ENCODE measurements around the gene ZNF160. TPM values are rescaled to one million over a fixed set of nuclear protein-coding genes. Genes with fewer than 3 reads are reported as not detected.
"Not testable (repeated sequence)": the region's sequence is repeated elsewhere in the genome, so short reads cannot be mapped to it uniquely, and the experiment has no call there.

The ZNF160 gene
- total and polyA plus RNA-seq, 3 experiments from 2014 or later = 20.9 to 23.8 (median 22.3) TPM

DNA sequence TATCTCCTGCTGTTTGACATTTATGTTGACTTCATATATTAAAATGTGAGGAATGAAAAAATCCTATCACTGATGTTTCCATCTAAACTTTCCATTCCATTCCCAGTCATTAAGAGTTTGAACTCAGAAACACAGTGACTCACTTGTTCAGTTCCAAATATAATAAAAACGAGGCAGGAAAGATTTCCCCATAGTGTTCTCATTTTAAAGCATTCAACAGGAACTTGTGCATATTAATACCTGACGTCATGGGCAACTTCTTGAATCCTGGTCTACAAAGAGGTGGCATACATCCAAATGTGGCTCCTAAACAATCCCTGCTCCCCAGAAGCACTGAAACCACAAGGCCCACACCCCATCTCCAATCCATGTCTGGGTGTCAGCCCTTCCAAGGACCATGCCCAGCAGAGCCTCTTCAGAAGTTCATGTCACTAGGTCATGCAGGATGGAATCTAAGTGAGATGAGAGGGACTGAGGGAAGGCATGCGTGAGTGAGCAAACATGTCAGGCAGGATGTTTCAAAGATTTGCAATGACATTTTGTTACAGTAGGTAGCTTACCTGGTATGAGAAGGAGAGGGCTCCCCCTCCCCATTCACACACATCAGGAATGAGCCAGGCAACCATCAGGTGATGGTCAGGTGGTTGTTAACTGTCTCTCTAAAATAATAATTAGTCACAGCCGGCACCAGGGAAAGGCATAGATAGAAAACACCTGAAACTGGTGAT is 68.1 kb downstream of the ZNF160 start:
- no peaks in the 10 kb centered on the region for H3K36me3 ChIP-seq (ENCODE audit: insufficient read depth, low read length)
- H3K27me3 ChIP-seq (ENCODE audit: insufficient read depth, low read length, poor library complexity, severe bottlenecking) = no peaks in the 10 kb centered on the region
- Mint-ChIP-seq H3K9me3 (peaks cover 4 to 66% (median 50%) of the 10 kb centered on the region in 5 donors), H3K27me3 (peaks cover 20 to 28% of the 10 kb centered on the region in 2 donors), H3K27ac (no peak overlapping the region), H3K36me3 (peaks cover 2 to 26% (median 3%) of the 10 kb centered on the region in 3 donors), H3K4me3 (no peak overlapping the region), H3K4me1 (no peaks in the 10 kb centered on the region)
- POLR2A ChIA-PET = no interaction called here
- DNase-seq = no peak
- H3K9me3 ChIP-seq (ENCODE audit: low read length) = no peaks in the 10 kb centered on the region
- no peak overlapping the region for H3K27ac ChIP-seq (ENCODE audit: low read depth, low read length)
- no peak overlapping the region for H3K4me3 ChIP-seq (ENCODE audit: low read length)
- CTCF ChIA-PET = no interaction called here
- H3K4me1 ChIP-seq (ENCODE audit: insufficient read depth, low read length) = no peaks in the 10 kb centered on the region

DNA sequence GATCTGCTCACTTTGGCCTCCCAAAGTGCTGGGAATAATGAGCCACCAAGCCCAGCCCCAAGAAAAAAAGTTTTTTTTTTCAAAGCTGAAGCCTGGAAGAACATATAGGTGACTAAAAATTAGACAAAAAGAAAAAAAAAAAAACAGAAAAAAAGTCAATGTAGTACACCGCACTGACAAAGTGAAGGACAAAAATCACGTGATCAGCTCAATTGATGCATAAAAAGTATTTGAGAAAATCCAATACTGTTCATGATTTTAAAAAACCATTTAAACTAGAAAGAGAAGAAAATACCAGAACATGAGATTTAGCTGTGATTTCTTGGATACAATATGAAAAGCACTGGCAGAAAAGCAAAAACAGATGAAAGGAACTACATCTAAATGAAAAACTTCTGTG is 69.2 kb downstream of the ZNF160 start:
- no peak overlapping the region for H3K4me3 ChIP-seq (ENCODE audit: low read length)
- no peaks in the 10 kb centered on the region for H3K36me3 ChIP-seq (ENCODE audit: insufficient read depth, low read length)
- Mint-ChIP-seq H3K9me3 (peaks cover 4 to 64% (median 50%) of the 10 kb centered on the region in 5 donors), H3K27me3 (peaks cover 21 to 28% of the 10 kb centered on the region in 2 donors), H3K27ac (peak overlapping the region in 1 of 8 donors; percentile 27), H3K4me3 (no peak overlapping the region), H3K36me3 (peaks cover 2 to 32% (median 3%) of the 10 kb centered on the region in 3 donors), H3K4me1 (no peaks in the 10 kb centered on the region)
- POLR2A ChIA-PET = no interaction called here
- no peaks in the 10 kb centered on the region for H3K27me3 ChIP-seq (ENCODE audit: insufficient read depth, low read length, poor library complexity, severe bottlenecking)
- no peak for DNase-seq
- H3K4me1 ChIP-seq (ENCODE audit: insufficient read depth, low read length) = no peaks in the 10 kb centered on the region
- no peaks in the 10 kb centered on the region for H3K9me3 ChIP-seq (ENCODE audit: low read length)
- CTCF ChIA-PET = no interaction called here
- no peak overlapping the region for H3K27ac ChIP-seq (ENCODE audit: low read depth, low read length)

- H3K4me1 Mint-ChIP-seq; H3K4me1 ChIP-seq (ENCODE audit: insufficient read depth, low read length); H3K27me3 Mint-ChIP-seq; H3K27me3 ChIP-seq (ENCODE audit: insufficient read depth, low read length, poor library complexity, severe bottlenecking); DNase-seq; H3K36me3 ChIP-seq (ENCODE audit: insufficient read depth, low read length); CTCF ChIA-PET; H3K27ac ChIP-seq (ENCODE audit: low read depth, low read length); H3K9me3 ChIP-seq (ENCODE audit: low read length); H3K27ac Mint-ChIP-seq; POLR2A ChIA-PET; H3K4me3 Mint-ChIP-seq; H3K4me3 ChIP-seq (ENCODE audit: low read length): not testable (repeated sequence)
- Mint-ChIP-seq H3K9me3 (peaks cover 0 to 54% (median 26%) of the 10 kb centered on the region in 5 donors), H3K36me3 (peaks cover 0 to 28% (median 0%) of the 10 kb centered on the region in 3 donors)
These were observed 74.9 kb downstream of the ZNF160 start for GRCh38 chr19:53028306-53028705.

DNA sequence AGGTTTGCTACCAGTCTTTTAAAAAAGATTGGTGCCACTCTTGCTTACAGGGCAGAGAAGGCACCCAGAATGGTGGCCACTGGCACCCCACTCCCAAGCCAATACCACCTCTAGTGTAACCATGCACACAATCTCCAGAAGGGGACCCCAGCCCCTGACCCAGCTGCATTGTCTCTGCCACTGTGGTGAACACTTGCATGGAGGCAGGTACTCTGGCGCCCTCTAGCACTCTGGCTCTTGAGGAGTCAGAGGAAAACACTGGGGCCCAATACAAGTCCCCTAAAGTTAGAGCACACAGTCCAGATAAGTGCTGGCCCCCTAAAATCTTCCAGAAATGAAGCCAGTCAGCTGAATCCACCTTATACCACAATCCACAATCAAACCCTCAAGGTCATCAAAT is 83.5 kb downstream of the ZNF160 start:
- H3K4me1 ChIP-seq (ENCODE audit: insufficient read depth, low read length) = no peaks in the 10 kb centered on the region
- no peaks in the 10 kb centered on the region for H3K36me3 ChIP-seq (ENCODE audit: insufficient read depth, low read length)
- ChIA-PET CTCF (interaction anchor here (0.6 to 1.6 kb wide), 3 partner anchors 8 to 24 kb away, joined by 3 to 5 read pairs (median 3); no protein-coding TSS in a partner anchor), POLR2A (no interaction called here)
- Mint-ChIP-seq H3K27me3 (no peaks in the 10 kb centered on the region), H3K27ac (no peak overlapping the region), H3K4me3 (no peak overlapping the region), H3K4me1 (no peaks in the 10 kb centered on the region), H3K9me3 (peaks cover 18 to 53% (median 28%) of the 10 kb centered on the region in 5 donors), H3K36me3 (peaks cover 0 to 21% (median 2%) of the 10 kb centered on the region in 3 donors)
- DNase-seq = peak in 1 of 5 donors; percentile 60
- no peaks in the 10 kb centered on the region for H3K9me3 ChIP-seq (ENCODE audit: low read length)
- H3K27ac ChIP-seq (ENCODE audit: low read depth, low read length) = no peak overlapping the region
- H3K27me3 ChIP-seq (ENCODE audit: insufficient read depth, low read length, poor library complexity, severe bottlenecking) = no peaks in the 10 kb centered on the region
- H3K4me3 ChIP-seq (ENCODE audit: low read length) = no peak overlapping the region

Other genes starting within 250 kb of the ZNF160 start
- gene ZNF468, start 245.8 kb downstream of the ZNF160 start, total RNA-seq = 10 to 100 TPM; 14.7 to 15.8 TPM
- 26.5 TPM for gene ZNF468, start 245.8 kb downstream of the ZNF160 start, polyA plus RNA-seq
- 1 to 10 TPM; 6.8 to 9.9 TPM for gene ZNF320, start 205.8 kb downstream of the ZNF160 start, total RNA-seq
- 7.8 TPM for gene ZNF320, start 205.8 kb downstream of the ZNF160 start, polyA plus RNA-seq
- 1 to 10 TPM; 3.9 to 4.4 TPM for gene ZNF888, start 180.0 kb downstream of the ZNF160 start, total RNA-seq
- gene ZNF888, start 180.0 kb downstream of the ZNF160 start, polyA plus RNA-seq = 2.5 TPM
- gene ZNF816, start 140.5 kb downstream of the ZNF160 start, total RNA-seq = 10 to 100 TPM; 10.6 to 11.0 TPM
- gene ZNF816, start 140.5 kb downstream of the ZNF160 start, polyA plus RNA-seq = 17.1 TPM
- not detected for gene ERVV-1, start 89.5 kb downstream of the ZNF160 start, total RNA-seq
- gene ERVV-1, start 89.5 kb downstream of the ZNF160 start, polyA plus RNA-seq = not detected
- gene ERVV-2, start 58.7 kb downstream of the ZNF160 start, total RNA-seq = not detected
- not detected for gene ERVV-2, start 58.7 kb downstream of the ZNF160 start, polyA plus RNA-seq
- under 1 TPM; 0.22 to 0.66 TPM for gene ZNF415, start 29.5 kb upstream of the ZNF160 start, total RNA-seq
- 1.4 TPM for gene ZNF415, start 29.5 kb upstream of the ZNF160 start, polyA plus RNA-seq
- 1 to 10 TPM; 8.0 to 9.5 TPM for gene ZNF347, start 55.6 kb upstream of the ZNF160 start, total RNA-seq
- gene ZNF347, start 55.6 kb upstream of the ZNF160 start, polyA plus RNA-seq = 7.7 TPM
- gene ZNF665, start 89.9 kb upstream of the ZNF160 start, total RNA-seq = 1 to 10 TPM; 5.0 to 5.6 TPM
- 8.7 TPM for gene ZNF665, start 89.9 kb upstream of the ZNF160 start, polyA plus RNA-seq
- gene ZNF677, start 151.5 kb upstream of the ZNF160 start, total RNA-seq = 1 to 10 TPM; 7.1 to 7.8 TPM
- 21.2 TPM for gene ZNF677, start 151.5 kb upstream of the ZNF160 start, polyA plus RNA-seq
- not detected for gene VN1R2, start 154.9 kb upstream of the ZNF160 start, total RNA-seq
- gene VN1R2, start 154.9 kb upstream of the ZNF160 start, polyA plus RNA-seq = not detected
- gene VN1R4, start 164.3 kb upstream of the ZNF160 start, total RNA-seq = not detected
- gene VN1R4, start 164.3 kb upstream of the ZNF160 start, polyA plus RNA-seq = not detected
- 1 to 10 TPM; 5.8 to 6.3 TPM for gene ZNF845, start 230.3 kb upstream of the ZNF160 start, total RNA-seq
- 11.5 TPM for gene ZNF845, start 230.3 kb upstream of the ZNF160 start, polyA plus RNA-seq